ENCODE results near the gene CD4.
A peak's percentile ranks its signal among the peaks of the same experiment; 100 is the strongest.

Gene CD4

GRCh38 chr12:6752921-6753771, 36.2 kb upstream of the CD4 start, which contains the start of gene MLF2:
MLF2 (minus strand) TSS chr12:6753141; CDS start chr12:6752334, 807 bp downstream.
- Histone ChIP-seq H3F3A (ENCODE audit: insufficient read depth) (no peaks in the 10 kb centered on the region), H3K27me3 (ENCODE audit: low read length) (no peaks in the 10 kb centered on the region), H3K9ac (ENCODE audit: low read length) (peak within 1 kb of the TSS; percentile 98), H3K9me2 (replicated peaks; ENCODE audit: insufficient read depth, low read length) (no peaks in the 10 kb centered on the region), H3K4me3 (ENCODE audit: insufficient read depth, low read length, poor library complexity, severe bottlenecking) (peak within 1 kb of the TSS; percentile 98), H3K36me3 (ENCODE audit: low read length) (no peaks in the 10 kb centered on the region), H4K20me1 (ENCODE audit: low read depth, low read length) (no peaks in the 10 kb centered on the region), H3K4me2 (ENCODE audit: low read depth, low read length, poor library complexity, severe bottlenecking) (peak within 1 kb of the TSS; percentile 71), H3K9me3 (ENCODE audit: insufficient read depth, low read length) (no peaks in the 10 kb centered on the region), H3K27ac (ENCODE audit: low read depth, low read length) (peak within 1 kb of the TSS; percentile 84), H2AFZ (ENCODE audit: low read depth, low read length, severe bottlenecking) (peak within 1 kb of the TSS; percentile 83), H3K79me2 (ENCODE audit: insufficient read depth, low read length) (peaks cover 7% of the 10 kb centered on the region)
- TF ChIP-seq, protein P1, sequence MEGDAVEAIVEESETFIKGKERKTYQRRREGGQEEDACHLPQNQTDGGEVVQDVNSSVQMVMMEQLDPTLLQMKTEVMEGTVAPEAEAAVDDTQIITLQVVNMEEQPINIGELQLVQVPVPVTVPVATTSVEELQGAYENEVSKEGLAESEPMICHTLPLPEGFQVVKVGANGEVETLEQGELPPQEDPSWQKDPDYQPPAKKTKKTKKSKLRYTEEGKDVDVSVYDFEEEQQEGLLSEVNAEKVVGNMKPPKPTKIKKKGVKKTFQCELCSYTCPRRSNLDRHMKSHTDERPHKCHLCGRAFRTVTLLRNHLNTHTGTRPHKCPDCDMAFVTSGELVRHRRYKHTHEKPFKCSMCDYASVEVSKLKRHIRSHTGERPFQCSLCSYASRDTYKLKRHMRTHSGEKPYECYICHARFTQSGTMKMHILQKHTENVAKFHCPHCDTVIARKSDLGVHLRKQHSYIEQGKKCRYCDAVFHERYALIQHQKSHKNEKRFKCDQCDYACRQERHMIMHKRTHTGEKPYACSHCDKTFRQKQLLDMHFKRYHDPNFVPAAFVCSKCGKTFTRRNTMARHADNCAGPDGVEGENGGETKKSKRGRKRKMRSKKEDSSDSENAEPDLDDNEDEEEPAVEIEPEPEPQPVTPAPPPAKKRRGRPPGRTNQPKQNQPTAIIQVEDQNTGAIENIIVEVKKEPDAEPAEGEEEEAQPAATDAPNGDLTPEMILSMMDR (IDR thresholded peaks at IDR 0.05; ENCODE audit: insufficient read depth, low read length, poor library complexity, severe bottlenecking) = no peak
- no peak for TF ChIP-seq EZH2phosphoT487 (conservative IDR thresholded peaks at IDR 0.05; ENCODE audit: low read length)

- Histone ChIP-seq H3K9me3 (ENCODE audit: insufficient read depth, low read length) (no peaks in the 10 kb centered on the region), H3K4me3 (ENCODE audit: insufficient read depth, low read length, poor library complexity, severe bottlenecking) (no peak overlapping the region), H3K27ac (ENCODE audit: low read depth, low read length) (no peak overlapping the region), H3K9ac (ENCODE audit: low read length) (peak overlapping the region; percentile 98; the same call in 1 of the 2 replicates), H3K27me3 (ENCODE audit: low read length) (no peaks in the 10 kb centered on the region), H3F3A (ENCODE audit: insufficient read depth) (no peaks in the 10 kb centered on the region), H4K20me1 (ENCODE audit: low read depth, low read length) (no peaks in the 10 kb centered on the region), H2AFZ (ENCODE audit: low read depth, low read length, severe bottlenecking) (no peak overlapping the region), H3K36me3 (ENCODE audit: low read length) (no peaks in the 10 kb centered on the region), H3K4me2 (ENCODE audit: low read depth, low read length, poor library complexity, severe bottlenecking) (peak overlapping the region; percentile 71), H3K9me2 (replicated peaks; ENCODE audit: insufficient read depth, low read length) (no peaks in the 10 kb centered on the region), H3K79me2 (ENCODE audit: insufficient read depth, low read length) (peaks cover 7% of the 10 kb centered on the region)
- TF ChIP-seq, protein P1 (IDR thresholded peaks at IDR 0.05; ENCODE audit: insufficient read depth, low read length, poor library complexity, severe bottlenecking) = peak; percentile 74
- no peak for TF ChIP-seq EZH2phosphoT487 (conservative IDR thresholded peaks at IDR 0.05; ENCODE audit: low read length)
These were observed 35.5 kb upstream of the CD4 start for GRCh38 chr12:6753772-6754356.

GRCh38 chr12:6754411-6754810, 34.9 kb upstream of the CD4 start:
- TF ChIP-seq, protein P1 (IDR thresholded peaks at IDR 0.05; ENCODE audit: insufficient read depth, low read length, poor library complexity, severe bottlenecking) = no peak
- TF ChIP-seq EZH2phosphoT487 (conservative IDR thresholded peaks at IDR 0.05; ENCODE audit: low read length) = no peak
- no peaks in the 10 kb centered on the region for H3K9me3 ChIP-seq (ENCODE audit: insufficient read depth, low read length)
- no peak overlapping the region for H2AFZ ChIP-seq (ENCODE audit: low read depth, low read length, severe bottlenecking)
- H3K36me3 ChIP-seq (ENCODE audit: low read length) = no peaks in the 10 kb centered on the region
- no peaks in the 10 kb centered on the region for H4K20me1 ChIP-seq (ENCODE audit: low read depth, low read length)
- no peaks in the 10 kb centered on the region for H3F3A ChIP-seq (ENCODE audit: insufficient read depth)
- no peak overlapping the region for H3K27ac ChIP-seq (ENCODE audit: low read depth, low read length)
- no peak overlapping the region for H3K4me3 ChIP-seq (ENCODE audit: insufficient read depth, low read length, poor library complexity, severe bottlenecking)
- no peaks in the 10 kb centered on the region for H3K9me2 ChIP-seq (replicated peaks; ENCODE audit: insufficient read depth, low read length)
- H3K4me2 ChIP-seq (ENCODE audit: low read depth, low read length, poor library complexity, severe bottlenecking) = no peak overlapping the region
- no peaks in the 10 kb centered on the region for H3K27me3 ChIP-seq (ENCODE audit: low read length)
- H3K9ac ChIP-seq (ENCODE audit: low read length) = no peak overlapping the region
- H3K79me2 ChIP-seq (ENCODE audit: insufficient read depth, low read length) = peaks cover 7% of the 10 kb centered on the region
